ENCODE data around the gene HIVEP2. TPM values are rescaled to one million over a fixed set of nuclear protein-coding genes. Genes with fewer than 3 reads are reported as not detected.

The HIVEP2 gene
- total and polyA plus RNA-seq, 2 donors (not counting 1 experiment from before 2014, with no cell fraction given) = 5.8 to 31.9 TPM

- Mint-ChIP-seq H3K4me3 (no peak overlapping the region), H3K4me1 (peaks cover 35% of the 10 kb centered on the region), H3K27ac (no peak overlapping the region), H3K27me3 (no peaks in the 10 kb centered on the region), H3K9me3 (ENCODE audit: insufficient read depth) (no peaks in the 10 kb centered on the region)
- peaks cover 13 to 14% of the 10 kb centered on the region in 2 donors for H3K4me1 ChIP-seq (ENCODE audit: control insufficient read depth in 2 of 2, insufficient read depth in 2 of 2, low read length in 2 of 2)
- H3K4me2 ChIP-seq (replicated peaks; ENCODE audit: low read depth, low read length, poor library complexity, severe bottlenecking) = no peak overlapping the region
- H4K20me1 ChIP-seq (ENCODE audit: control insufficient read depth, insufficient read depth, low read length, poor library complexity, severe bottlenecking) = no peaks in the 10 kb centered on the region
- 97% methylated on average over 2 of the region's 6 CpGs for WGBS (ENCODE audit: insufficient coverage)
- no peak for ATAC-seq (ENCODE audit: low read depth)
- no peak overlapping the region for H3K9ac ChIP-seq (ENCODE audit: low read length)
- no peak overlapping the region for H2AFZ ChIP-seq (ENCODE audit: insufficient read depth, low read depth, low read length, poor library complexity, severe bottlenecking)
- H3K9me3 ChIP-seq (ENCODE audit: control extremely low read depth in 1 of 3, control insufficient read depth in 2 of 3, insufficient read depth in 1 of 3, low read length in 2 of 3) = no peaks in the 10 kb centered on the region
- CTCF ChIA-PET = interaction anchor here (0.6 kb wide), 1 partner anchor 440 kb away, joined by 6 read pairs; no protein-coding TSS in a partner anchor
- no peak for DNase-seq
- TF ChIP-seq EZH2 (IDR thresholded peaks at IDR 0.05; ENCODE audit: borderline replicate concordance, insufficient read depth, low read depth, low read length, poor library complexity, severe bottlenecking) (no peak), CTCF (IDR thresholded peaks at IDR 0.05) (no peak)
- H3K79me2 ChIP-seq (ENCODE audit: control insufficient read depth, insufficient read depth, low read length) = peaks cover 90% of the 10 kb centered on the region
- H3K4me3 ChIP-seq (ENCODE audit: control extremely low read depth in 1 of 5, extremely low read depth in 1 of 5, insufficient read depth in 1 of 5, low read depth in 2 of 5, low read length in 4 of 5) = no peak overlapping the region
- no peak overlapping the region for H3K27ac ChIP-seq (ENCODE audit: low read length in 2 of 2)
- H3K36me3 ChIP-seq (replicated peaks in 1 of 2; ENCODE audit: control extremely low read depth in 1 of 2, control insufficient read depth in 1 of 2, extremely low read depth in 1 of 2, insufficient read depth in 2 of 2, low read length in 1 of 2) = no peaks in the 10 kb centered on the region
- H3K27me3 ChIP-seq (replicated peaks in 1 of 4; ENCODE audit: control extremely low read depth in 1 of 4, control insufficient read depth in 3 of 4, insufficient read depth in 4 of 4, low read length in 3 of 4) = no peaks in the 10 kb centered on the region
- intact Hi-C loops (cut with micrococcal nuclease) = no loop called here
- POLR2A ChIA-PET = no interaction called here
Measured at GRCh38 chr6:142898927-142899895, 45.8 kb downstream of the HIVEP2 start.

- 86% methylated on average over 2 of the region's 2 CpGs for WGBS (ENCODE audit: insufficient coverage)
- Histone ChIP-seq H2AFZ (ENCODE audit: insufficient read depth, low read depth, low read length, poor library complexity, severe bottlenecking) (no peak overlapping the region), H4K20me1 (ENCODE audit: control insufficient read depth, insufficient read depth, low read length, poor library complexity, severe bottlenecking) (no peaks in the 10 kb centered on the region), H3K9me3 (ENCODE audit: control extremely low read depth in 1 of 3, control insufficient read depth in 2 of 3, insufficient read depth in 1 of 3, low read length in 2 of 3) (no peaks in the 10 kb centered on the region), H3K9ac (ENCODE audit: low read length) (no peak overlapping the region), H3K27ac (ENCODE audit: low read length in 2 of 2) (no peak overlapping the region), H3K36me3 (replicated peaks in 1 of 2; ENCODE audit: control extremely low read depth in 1 of 2, control insufficient read depth in 1 of 2, extremely low read depth in 1 of 2, insufficient read depth in 2 of 2, low read length in 1 of 2) (no peaks in the 10 kb centered on the region), H3K27me3 (replicated peaks in 1 of 4; ENCODE audit: control extremely low read depth in 1 of 4, control insufficient read depth in 3 of 4, insufficient read depth in 4 of 4, low read length in 3 of 4) (no peaks in the 10 kb centered on the region), H3K4me3 (ENCODE audit: control extremely low read depth in 1 of 5, extremely low read depth in 1 of 5, insufficient read depth in 1 of 5, low read depth in 2 of 5, low read length in 4 of 5) (no peak overlapping the region), H3K79me2 (ENCODE audit: control insufficient read depth, insufficient read depth, low read length) (peaks cover 90% of the 10 kb centered on the region), H3K4me1 (ENCODE audit: control insufficient read depth in 2 of 2, insufficient read depth in 2 of 2, low read length in 2 of 2) (peaks cover 3 to 8% of the 10 kb centered on the region in 2 donors), H3K4me2 (replicated peaks; ENCODE audit: low read depth, low read length, poor library complexity, severe bottlenecking) (no peak overlapping the region)
- no peak for ATAC-seq (ENCODE audit: low read depth)
- Mint-ChIP-seq H3K27ac (no peak overlapping the region), H3K4me1 (peaks cover 24% of the 10 kb centered on the region), H3K4me3 (no peak overlapping the region), H3K27me3 (no peaks in the 10 kb centered on the region), H3K9me3 (ENCODE audit: insufficient read depth) (no peaks in the 10 kb centered on the region)
- intact Hi-C loops (cut with micrococcal nuclease) = no loop called here
- no peak for DNase-seq
- POLR2A ChIA-PET = no interaction called here
- no peak for TF ChIP-seq CTCF (IDR thresholded peaks at IDR 0.05)
- no peak for TF ChIP-seq EZH2 (IDR thresholded peaks at IDR 0.05; ENCODE audit: borderline replicate concordance, insufficient read depth, low read depth, low read length, poor library complexity, severe bottlenecking)
- CTCF ChIA-PET = no interaction called here
Measured at GRCh38 chr6:142897659-142898058, 47.3 kb downstream of the HIVEP2 start.
